Loucy (cell line): ENCODE measurements around the gene STK40.

Experiments
- H2AFZ ChIP-seq: fragments of 200-600 bp; sonication (generic); 2 replicates; pipeline ENCODE4 v1.6.0; 2016; ENCODE audit warnings: antibody characterized with exemption, mild to moderate bottlenecking, low read length, moderate library complexity
- H3F3A ChIP-seq: fragments of 200-600 bp; 2 replicates; pipeline ENCODE4 v1.6.0; 2016; ENCODE audit warnings: antibody characterized with exemption, low read depth, mild to moderate bottlenecking
- H3K27me3 ChIP-seq: fragments of 200-600 bp; sonication (generic); 2 replicates; pipeline ENCODE4 v1.6.1; 2014; ENCODE audit warnings: low read length, mild to moderate bottlenecking; ENCODE audit not compliant: insufficient read depth, poor library complexity, severe bottlenecking
- H3K36me3 ChIP-seq: fragments of 200-600 bp; sonication (generic); 2 replicates; pipeline ENCODE4 v1.6.1; 2016; ENCODE audit warnings: low read length; ENCODE audit not compliant: insufficient read depth
- H3K4me1 ChIP-seq: fragments of 200-600 bp; sonication (generic); 2 replicates; pipeline ENCODE4 v1.5.1; 2014; ENCODE audit warnings: low read length, mild to moderate bottlenecking; ENCODE audit not compliant: insufficient read depth, poor library complexity, severe bottlenecking
- H3K4me2 ChIP-seq: fragments of 200-600 bp; sonication (generic); 2 replicates; pipeline ENCODE4 v1.6.0; 2014; ENCODE audit warnings: antibody characterized with exemption, low read length, low read depth, mild to moderate bottlenecking; ENCODE audit not compliant: poor library complexity, severe bottlenecking
- H3K4me3 ChIP-seq: fragments of 200-600 bp; sonication (generic); 2 replicates; pipeline ENCODE4 v1.5.1; 2014; ENCODE audit warnings: low read length, mild to moderate bottlenecking, mixed read lengths; ENCODE audit not compliant: poor library complexity, severe bottlenecking
- H3K79me2 ChIP-seq: fragments of 200-600 bp; sonication (generic); 2 replicates; pipeline ENCODE4 v1.6.1; 2014; ENCODE audit warnings: low read length; ENCODE audit not compliant: insufficient read depth
- H3K9ac ChIP-seq: fragments of 200-600 bp; sonication (generic); 2 replicates; pipeline ENCODE4 v1.6.0; 2014; ENCODE audit warnings: mild to moderate bottlenecking, low read depth, low read length, moderate library complexity; ENCODE audit not compliant: poor library complexity, severe bottlenecking
- H3K9me2 ChIP-seq: fragments of 200-600 bp; sonication (generic); replicated peaks from 2 replicates; pipeline ENCODE4 v1.6.1; 2016; ENCODE audit warnings: low read depth, low read length, mixed read lengths
- H3K9me3 ChIP-seq: fragments of 200-600 bp; sonication (generic); 2 replicates; pipeline ENCODE4 v1.6.1; 2014; ENCODE audit warnings: mild to moderate bottlenecking, antibody characterized with exemption, low read length, low read depth; ENCODE audit not compliant: insufficient read depth
- H4K20me1 ChIP-seq: fragments of 200-600 bp; sonication (generic); 2 replicates; pipeline ENCODE4 v1.6.0; 2014; ENCODE audit warnings: antibody characterized with exemption, low read length, mild to moderate bottlenecking; ENCODE audit not compliant: insufficient read depth, poor library complexity, severe bottlenecking
- CTCF ChIP-seq: fragments of 200-600 bp; sonication (generic); conservative IDR thresholded peaks from 2 replicates; pipeline ENCODE4 v1.5.1; 2014; ENCODE audit warnings: mild to moderate bottlenecking, antibody characterized with exemption, low read length
- EZH2phosphoT487 ChIP-seq: fragments of 200-600 bp; IDR thresholded peaks from 2 replicates; pipeline ENCODE4 v1.6.1; 2018; ENCODE audit warnings: antibody characterized with exemption, mild to moderate bottlenecking, moderate library complexity, borderline replicate concordance

STK40 gene

GRCh38 chr1:36295390-36295789, 90.3 kb downstream of the STK40 start:
- Histone ChIP-seq H3K9me2 (no peaks in the 10 kb centered on the region), H3K79me2 (no peaks in the 10 kb centered on the region), H3F3A (no peaks in the 10 kb centered on the region), H3K27me3 (no peaks in the 10 kb centered on the region), H3K4me3 (no peak overlapping the region), H3K9ac (no peak overlapping the region), H3K4me2 (no peak overlapping the region), H3K9me3 (no peaks in the 10 kb centered on the region), H3K4me1 (no peaks in the 10 kb centered on the region), H4K20me1 (no peaks in the 10 kb centered on the region), H2AFZ (no peak overlapping the region), H3K36me3 (peaks cover 95% of the 10 kb centered on the region)
- no peak for TF ChIP-seq EZH2phosphoT487
- no peak for TF ChIP-seq CTCF
